ENCODE results near the gene CNTNAP5.

CNTNAP5 gene

GRCh38 chr2:124683536-124684428, 658.7 kb downstream of the CNTNAP5 start:
- no peak for DNase-seq (ENCODE audit: low read depth in 2 of 2)

GRCh38 chr2:124689348-124689747, 664.3 kb downstream of the CNTNAP5 start:
- no peak for DNase-seq (ENCODE audit: low read depth in 2 of 2)

- DNase-seq (ENCODE audit: low read depth in 2 of 2), result no peak
Measured at GRCh38 chr2:124692216-124692615, 667.1 kb downstream of the CNTNAP5 start.

GRCh38 chr2:124692707-124693106, 667.6 kb downstream of the CNTNAP5 start:
- no peak for DNase-seq (ENCODE audit: low read depth in 2 of 2)

- DNase-seq (ENCODE audit: low read depth in 2 of 2), result no peak
Measured at GRCh38 chr2:124693156-124693555, 668.1 kb downstream of the CNTNAP5 start.

- DNase-seq (ENCODE audit: low read depth in 2 of 2), result no peak
Measured at GRCh38 chr2:124698979-124699565, 674.0 kb downstream of the CNTNAP5 start.

- DNase-seq (ENCODE audit: low read depth in 2 of 2), result no peak
Measured at GRCh38 chr2:124702777-124703176, 677.7 kb downstream of the CNTNAP5 start.

- DNase-seq (ENCODE audit: low read depth in 2 of 2), result no peak
Measured at GRCh38 chr2:124704071-124704925, 679.2 kb downstream of the CNTNAP5 start.

GRCh38 chr2:124708661-124709060, 683.6 kb downstream of the CNTNAP5 start:
- DNase-seq (ENCODE audit: low read depth in 2 of 2), result no peak

- no peak for DNase-seq (ENCODE audit: low read depth in 2 of 2)
Measured at GRCh38 chr2:124713969-124714368, 688.9 kb downstream of the CNTNAP5 start.

GRCh38 chr2:124725187-124725586, 700.1 kb downstream of the CNTNAP5 start:
- no peak for DNase-seq (ENCODE audit: low read depth in 2 of 2)

- no peak for DNase-seq (ENCODE audit: low read depth in 2 of 2)
Measured at GRCh38 chr2:124740636-124741035, 715.5 kb downstream of the CNTNAP5 start.

- no peak for DNase-seq (ENCODE audit: low read depth in 2 of 2)
Measured at GRCh38 chr2:124753842-124754241, 728.8 kb downstream of the CNTNAP5 start.

GRCh38 chr2:124755386-124755785, 730.3 kb downstream of the CNTNAP5 start:
- DNase-seq (ENCODE audit: low read depth in 2 of 2), result no peak

GRCh38 chr2:124756048-124756447, 731.0 kb downstream of the CNTNAP5 start:
- DNase-seq (ENCODE audit: low read depth in 2 of 2), result no peak

- DNase-seq (ENCODE audit: low read depth in 2 of 2), result no peak
Measured at GRCh38 chr2:124762388-124762787, 737.3 kb downstream of the CNTNAP5 start.

- DNase-seq (ENCODE audit: low read depth in 2 of 2), result no peak
Measured at GRCh38 chr2:124763611-124764010, 738.5 kb downstream of the CNTNAP5 start.

- no peak for DNase-seq (ENCODE audit: low read depth in 2 of 2)
Measured at GRCh38 chr2:124774781-124775180, 749.7 kb downstream of the CNTNAP5 start.

- DNase-seq (ENCODE audit: low read depth in 2 of 2), result no peak
Measured at GRCh38 chr2:124776332-124776731, 751.2 kb downstream of the CNTNAP5 start.

GRCh38 chr2:124778076-124778475, 753.0 kb downstream of the CNTNAP5 start:
- DNase-seq (ENCODE audit: low read depth in 2 of 2), result no peak

- no peak for DNase-seq (ENCODE audit: low read depth in 2 of 2)
Measured at GRCh38 chr2:124796647-124797046, 771.6 kb downstream of the CNTNAP5 start.

GRCh38 chr2:124797049-124797448, 772.0 kb downstream of the CNTNAP5 start:
- no peak for DNase-seq (ENCODE audit: low read depth in 2 of 2)

Measured in activated CD8-positive, alpha-beta memory T cell treated with anti-CD3 and anti-CD28 coated beads for 4 hours (primary cell).